H54 (cell line): ENCODE results near the gene MORN5.
A peak's percentile ranks its signal among the peaks of the same experiment; 100 is the strongest.

Experiments used
- DNase-seq: peaks from one replicate; pipeline ENCODE4 v3.0.0; 2011; ENCODE audit warnings: low spot score, mixed read lengths; ENCODE audit not compliant: insufficient read length
- FAIRE-seq: peaks from 3 replicates; lab custom pipeline; 2011; peaks lifted over from hg19 to GRCh38; lab: Jason Lieb, UNC
- POLR2A ChIP-seq: IDR thresholded peaks from 2 replicates; pipeline ENCODE4 v1.6.1; 2011; ENCODE audit warnings: low read depth, mild to moderate bottlenecking, low read length

Gene MORN5

DNA sequence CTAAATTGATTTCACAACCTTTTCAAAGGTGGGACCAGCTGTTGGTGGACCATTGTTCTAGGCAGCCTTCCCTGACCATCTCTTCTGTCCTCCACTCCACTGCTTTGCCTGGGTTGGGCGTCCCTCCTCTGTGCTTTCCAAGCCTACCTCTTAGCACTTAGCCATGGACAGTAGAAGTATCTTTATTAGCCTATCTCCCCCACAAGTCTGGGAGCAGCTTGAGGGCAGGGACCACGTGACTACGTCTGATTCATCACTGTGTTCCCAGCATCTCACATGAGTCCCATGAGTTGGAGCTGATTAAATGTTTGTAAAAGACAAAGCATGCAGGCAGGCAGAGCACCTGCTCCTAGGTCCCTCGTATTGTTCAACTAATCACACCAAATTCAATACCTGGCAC, 20.9 kb downstream of the MORN5 start:
- no peak for TF ChIP-seq POLR2A
- DNase-seq, result peak; percentile 82
- FAIRE-seq, result peak; percentile 97

DNA sequence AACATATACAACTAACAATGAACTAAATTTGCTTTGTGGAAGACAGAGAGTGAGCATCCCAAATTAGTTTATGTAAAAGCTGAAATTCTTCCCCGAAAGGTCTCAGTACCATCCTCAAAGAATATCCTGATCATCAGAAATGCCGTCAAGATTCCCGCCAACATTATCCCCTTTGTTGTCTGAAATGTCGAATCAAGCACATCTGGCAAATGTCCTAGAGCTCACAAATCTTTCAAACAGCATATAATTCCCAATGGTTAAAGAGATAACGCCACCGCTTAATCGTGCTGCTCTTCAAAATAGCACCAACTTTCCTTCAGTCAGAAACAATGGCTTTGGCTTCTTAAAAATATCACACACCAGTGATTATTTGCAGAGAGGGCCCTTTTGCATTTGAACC, 23.8 kb downstream of the MORN5 start:
- no peak for FAIRE-seq
- DNase-seq, result no peak
- TF ChIP-seq POLR2A, result no peak

DNA sequence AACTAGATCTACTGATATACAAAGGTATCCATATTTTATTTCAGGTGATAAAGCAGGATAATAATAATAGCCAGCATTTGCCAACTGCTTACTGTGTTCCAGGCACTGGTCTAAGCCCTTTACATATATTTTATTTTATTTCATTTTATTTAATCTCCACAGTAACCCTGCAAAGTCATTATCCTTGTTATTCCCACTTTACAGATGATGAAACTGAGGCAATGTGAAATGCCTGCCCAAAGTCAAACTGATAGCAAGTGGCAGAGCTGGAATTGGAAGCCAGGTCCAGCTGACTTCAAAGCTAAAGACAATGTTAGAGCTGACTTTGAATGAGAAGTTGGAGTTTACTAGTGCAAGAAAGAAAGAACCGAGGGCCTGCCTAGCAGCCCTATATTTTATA, 24.8 kb downstream of the MORN5 start:
- no peak for FAIRE-seq
- no peak for TF ChIP-seq POLR2A
- no peak for DNase-seq

DNA sequence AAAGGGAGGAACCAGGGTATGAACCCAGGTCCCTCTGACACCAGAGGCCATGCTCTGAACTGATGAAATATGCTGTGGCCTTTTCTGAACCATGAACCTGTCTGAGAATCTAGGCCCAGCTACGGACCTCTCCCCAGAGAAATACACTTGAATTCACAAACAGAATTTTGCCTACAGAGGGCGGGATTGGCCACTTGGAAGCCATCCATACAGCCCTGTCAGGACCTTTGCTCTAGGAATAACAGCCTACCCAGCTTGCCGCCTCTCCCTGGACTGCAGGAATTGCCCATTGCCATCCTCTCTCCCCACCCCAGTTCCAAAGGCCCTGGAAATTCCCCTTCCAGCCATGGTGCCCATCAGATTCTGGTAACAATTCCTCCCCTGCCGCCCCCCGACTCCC, 26.6 kb downstream of the MORN5 start:
- TF ChIP-seq POLR2A, result no peak
- no peak for FAIRE-seq
- DNase-seq, result no peak

DNA sequence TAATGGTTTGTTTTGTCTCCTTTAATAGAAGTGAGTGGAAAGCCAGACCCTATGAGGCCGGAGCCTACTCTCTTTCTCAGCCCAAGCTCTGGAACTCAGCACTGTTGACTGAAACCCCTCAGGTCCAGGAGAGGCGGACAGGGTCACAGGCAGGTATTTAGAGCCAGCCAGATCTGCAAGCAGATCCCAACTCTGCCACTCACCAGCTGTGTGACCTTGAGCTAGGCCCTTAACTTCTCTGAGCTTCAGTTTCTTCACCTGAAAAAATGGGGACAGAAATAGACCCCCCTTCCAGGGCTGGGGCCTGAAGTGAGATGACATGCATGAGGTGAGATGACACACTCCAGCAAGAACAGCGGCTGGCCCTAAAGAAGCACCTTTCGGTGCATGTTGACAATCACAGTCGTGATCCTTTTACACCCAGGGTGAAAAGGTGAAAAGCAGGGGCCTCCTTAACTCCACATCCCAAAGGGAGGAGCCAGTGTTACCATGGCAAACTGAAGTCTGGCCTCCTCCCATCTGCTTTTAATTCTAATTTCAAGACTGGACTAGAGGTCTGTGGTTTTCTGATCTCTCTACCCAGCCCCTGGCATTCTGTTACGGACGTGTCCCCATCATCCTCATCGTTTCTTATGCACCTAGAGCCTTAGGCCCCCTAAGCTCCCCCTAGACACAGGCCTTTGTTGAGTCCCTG, 27.2 kb downstream of the MORN5 start:
- DNase-seq (no peak), FAIRE-seq (no peak)
- no peak for TF ChIP-seq POLR2A

DNA sequence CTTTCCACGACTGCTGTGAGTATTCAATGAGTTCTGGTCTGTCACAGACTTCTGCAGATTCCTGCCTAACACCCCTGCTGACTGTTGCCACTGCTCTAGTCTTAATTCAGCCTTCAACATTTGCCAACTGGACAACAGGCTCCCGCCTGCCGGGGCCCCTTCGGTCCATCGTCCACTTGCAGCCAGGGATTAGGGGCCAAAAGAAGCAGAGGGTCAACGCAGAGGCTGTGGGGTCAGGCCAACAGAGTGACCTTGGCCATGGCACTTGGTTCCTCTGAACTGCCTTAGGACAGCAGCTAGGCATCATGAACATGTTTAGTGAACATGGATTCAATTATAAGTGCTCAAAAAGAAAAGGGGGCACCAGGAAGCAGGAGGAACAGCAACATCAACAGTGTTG, 28.7 kb downstream of the MORN5 start:
- no peak for FAIRE-seq
- no peak for TF ChIP-seq POLR2A

DNA sequence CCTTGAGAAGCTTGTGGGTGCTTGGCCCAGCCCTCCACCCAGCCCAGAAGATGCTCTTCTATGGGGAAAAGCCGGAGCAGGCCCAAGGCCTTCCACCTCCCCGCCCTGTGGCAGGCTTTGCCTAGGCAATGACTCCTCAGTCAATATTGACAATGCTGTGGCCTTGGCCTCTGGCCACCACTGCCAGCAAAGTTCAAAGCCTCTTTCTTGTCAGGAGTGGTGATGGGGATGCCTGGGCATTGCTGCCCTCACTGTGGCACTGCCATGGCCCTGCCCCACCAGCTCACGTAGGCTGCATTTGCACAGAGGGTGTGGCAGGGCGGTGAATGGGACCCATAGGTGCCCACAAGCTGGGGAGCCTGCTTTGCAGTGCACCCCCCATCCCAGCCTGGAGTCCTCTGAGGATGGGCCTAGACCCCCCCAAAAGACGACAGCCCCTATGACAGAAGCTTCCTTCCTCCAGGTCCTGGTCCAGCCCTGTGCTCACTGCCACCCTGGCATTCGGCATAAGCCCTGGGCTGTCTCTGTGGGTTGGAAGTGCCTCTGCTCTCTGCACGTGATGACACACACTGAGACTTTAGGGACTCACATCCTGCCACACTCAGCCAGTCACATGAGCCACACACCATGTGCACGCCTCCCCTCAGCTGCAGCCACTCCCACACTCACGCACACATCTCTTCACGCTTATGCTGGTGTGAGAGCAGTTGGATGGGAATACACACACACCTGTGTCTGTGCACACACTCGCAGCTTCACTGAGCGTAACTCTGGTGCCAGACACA, 31.1 kb downstream of the MORN5 start:
- no peak for TF ChIP-seq POLR2A
- FAIRE-seq, result peak; percentile 27
- DNase-seq, result peak; percentile 57

More for the DNA sequence above, 28.7 kb downstream of the MORN5 start:
- no peak for DNase-seq

DNA sequence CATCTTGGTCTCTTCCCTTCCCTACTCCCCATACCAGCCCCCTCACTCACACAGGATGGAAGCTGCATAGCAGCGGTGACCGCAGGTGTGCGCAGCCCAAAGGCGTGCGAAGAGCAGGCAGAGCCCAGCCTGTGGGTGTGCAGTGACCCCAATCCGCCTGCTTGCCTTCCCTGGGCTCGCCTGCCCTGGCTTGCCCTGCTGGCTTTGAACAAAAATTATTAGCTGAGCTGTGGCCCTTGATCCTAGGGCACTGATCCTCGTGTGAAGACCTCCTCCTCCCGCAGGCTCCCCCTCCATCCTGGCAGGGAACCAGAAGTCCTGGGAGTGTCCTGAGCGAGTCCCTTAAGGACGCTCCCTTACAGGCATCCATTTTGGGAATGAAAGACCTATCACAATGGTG, 31.9 kb downstream of the MORN5 start:
- DNase-seq, result no peak
- no peak for FAIRE-seq
- no peak for TF ChIP-seq POLR2A

DNA sequence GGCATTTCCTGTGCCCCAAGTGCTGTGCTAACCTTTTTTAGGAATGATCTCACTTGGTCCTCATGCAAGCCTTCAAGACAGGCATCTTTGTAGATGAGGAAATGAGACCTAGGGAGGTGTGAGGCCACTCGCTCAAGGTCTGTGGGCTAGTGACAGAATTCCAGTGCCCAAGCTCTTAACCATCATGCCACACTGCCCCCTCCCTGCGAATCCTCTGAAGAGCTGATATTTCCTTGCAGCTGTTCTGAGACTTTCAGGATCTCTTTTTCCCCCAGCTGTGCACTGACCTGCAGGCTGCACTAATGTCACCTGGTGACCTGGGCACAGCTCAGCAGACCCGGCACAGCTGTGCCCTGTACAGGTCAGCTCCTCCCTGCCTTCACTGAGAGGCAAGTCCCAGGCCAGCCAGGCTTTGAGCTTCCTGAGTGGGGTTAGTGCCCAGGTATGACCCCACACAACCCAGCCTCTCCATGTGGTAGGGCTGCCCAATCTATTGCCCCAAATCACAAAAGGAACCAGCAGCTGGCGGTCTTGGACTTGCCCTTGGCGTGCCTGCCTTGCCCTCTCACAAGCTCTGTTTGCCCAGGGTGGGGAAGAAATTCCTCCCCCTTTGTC, 32.7 kb downstream of the MORN5 start:
- DNase-seq (no peak), FAIRE-seq (no peak)
- no peak for TF ChIP-seq POLR2A

DNA sequence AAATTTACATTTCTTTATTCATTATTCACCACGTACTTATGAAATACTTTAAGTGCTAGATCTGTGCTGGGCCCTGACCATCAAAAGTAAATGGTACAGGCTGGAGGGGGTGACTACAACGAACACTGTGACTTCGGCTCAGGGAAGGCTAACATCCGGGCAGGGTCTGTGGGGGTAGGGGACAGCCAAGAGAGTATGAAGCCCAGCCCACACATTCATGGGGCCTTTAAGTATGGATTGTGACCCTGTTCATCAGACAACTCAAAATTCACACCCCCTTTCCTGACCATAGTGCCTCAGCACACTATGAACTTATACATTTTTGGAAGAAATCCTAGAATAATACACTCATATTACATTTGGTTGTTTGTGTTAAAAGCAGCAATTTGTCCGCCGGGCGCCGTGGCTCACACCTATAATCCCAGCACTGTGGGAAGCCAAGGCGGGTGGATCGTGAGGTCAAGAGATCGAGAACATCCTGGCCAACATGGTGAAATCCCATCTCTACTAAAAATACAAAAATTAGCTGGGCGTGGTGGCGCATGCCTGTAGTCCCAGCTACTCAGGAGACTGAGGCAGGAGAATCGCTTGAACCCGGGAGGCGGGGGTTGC, 33.3 kb downstream of the MORN5 start:
- no peak for TF ChIP-seq POLR2A
- no peak for DNase-seq
- no peak for FAIRE-seq

DNA sequence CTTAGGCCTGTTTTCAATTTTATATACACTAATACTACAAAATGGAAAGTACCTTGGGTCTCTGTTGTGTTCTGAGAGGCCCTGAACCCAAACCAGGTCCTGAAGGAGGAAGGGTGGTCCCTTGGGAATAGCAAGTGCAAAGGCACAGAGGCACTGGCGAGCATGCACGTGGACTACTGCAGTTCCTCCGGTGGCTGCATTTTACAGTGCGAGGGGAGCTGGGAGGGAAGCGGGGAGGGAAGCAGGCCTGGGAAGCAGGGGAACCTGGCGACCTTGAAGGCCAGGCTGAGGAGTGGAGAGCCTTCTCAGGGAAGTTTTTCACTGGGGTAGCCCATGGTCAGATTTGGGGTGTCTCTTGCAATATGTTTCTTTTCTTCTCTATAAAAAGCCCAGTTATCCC, 33.9 kb downstream of the MORN5 start:
- DNase-seq (no peak), FAIRE-seq (no peak)
- TF ChIP-seq POLR2A, result no peak

DNA sequence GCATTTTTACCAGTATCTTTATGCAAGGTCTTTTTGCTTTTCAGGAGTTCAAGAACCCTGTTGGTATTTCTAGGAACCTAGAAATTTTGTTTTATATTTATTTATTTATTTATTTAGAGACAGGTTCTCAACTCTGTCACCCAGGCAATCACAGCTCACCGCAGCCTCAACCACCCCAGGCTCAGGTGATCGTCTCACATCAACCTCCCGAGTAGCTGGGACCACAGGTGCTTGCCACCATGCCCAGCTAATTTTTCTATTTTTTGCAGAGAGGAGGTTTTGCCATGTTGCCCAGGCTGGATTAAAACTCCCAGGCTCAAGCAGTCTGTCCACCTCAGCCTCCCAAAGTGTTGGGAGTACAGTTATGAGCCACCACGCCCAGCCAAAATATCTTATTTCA, 36.2 kb downstream of the MORN5 start:
- no peak for TF ChIP-seq POLR2A
- no peak for FAIRE-seq

DNA sequence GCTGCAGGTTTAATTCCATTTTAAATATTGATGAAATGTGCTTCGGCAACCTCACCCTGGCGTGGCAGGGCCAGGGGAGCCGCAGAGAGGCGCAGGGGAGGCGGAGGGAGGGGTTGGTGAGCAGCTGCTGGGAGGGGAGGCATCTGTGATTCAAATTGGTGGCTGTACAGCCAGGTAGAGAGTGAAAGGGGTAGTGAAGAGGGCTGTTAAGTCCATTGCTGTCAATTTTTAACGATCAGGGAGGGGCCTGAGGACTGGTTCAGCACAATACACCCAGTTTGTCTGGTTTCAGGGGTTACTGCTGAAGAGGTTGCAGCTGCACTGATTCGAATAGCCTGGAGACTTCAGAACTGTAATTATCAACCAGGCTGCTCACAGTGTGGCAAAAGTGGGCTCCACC, 37.7 kb downstream of the MORN5 start:
- no peak for FAIRE-seq
- no peak for DNase-seq
- TF ChIP-seq POLR2A, result no peak

More for the DNA sequence above, 36.2 kb downstream of the MORN5 start:
- no peak for DNase-seq

DNA sequence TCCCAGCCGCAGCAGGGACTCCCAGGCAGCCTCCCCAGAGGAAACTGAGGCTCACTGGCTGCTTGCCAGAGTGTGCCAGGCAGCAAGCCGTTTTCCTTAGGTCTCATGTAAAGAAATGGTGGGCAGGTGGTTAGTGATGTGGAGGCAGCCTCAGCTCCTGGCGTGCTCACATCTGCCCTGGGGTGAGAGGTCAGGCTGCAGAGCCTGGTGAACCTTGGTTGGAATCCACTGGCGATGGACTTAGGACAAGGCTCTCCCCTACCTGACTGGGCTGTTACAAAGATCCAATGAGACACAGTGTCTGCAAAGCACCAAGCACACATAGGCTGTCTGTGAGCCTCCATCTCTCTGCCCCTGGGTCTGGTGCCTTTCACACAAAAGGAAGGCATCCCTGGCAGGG, 38.2 kb downstream of the MORN5 start:
- no peak for FAIRE-seq
- TF ChIP-seq POLR2A, result peak; percentile 4; the same call in 1 of the 2 replicates
- no peak for DNase-seq
